Right ventricle myocardium inferior (tissue), 1 donor: ENCODE data around the gene FASTK. TPM values are rescaled to one million over a fixed set of nuclear protein-coding genes. Genes with fewer than 3 reads are reported as not detected.

Source experiments
- ATAC-seq: fragments of 200-7000 bp; cut with Tn5 transposase; one replicate; pipeline ENCODE4 v1.9.1; 2020; ENCODE audit warnings: mild to moderate bottlenecking, moderate library complexity
- DNase-seq: peaks from one replicate; pipeline ENCODE4 v3.0.0; 2021; ENCODE audit errors: missing footprints
- intact Hi-C: fragments of 100-400 bp; cut with DNase I; formaldehyde crosslinking; loops from one replicate; pipeline ENCODE4 v1.11.0; 2022
- total RNA-seq: library from RNA; stranded (reverse); fragmentation: NEBNext Ultra II Directional; extraction: Animal tissue kit (Norgen Biotek cat#: 25700); gene quantifications from one replicate; pipeline ENCODE4 v1.2.1, GENCODE V29; 2021
- donor health status: DM: no; HTN: yes; CAD: no; lungs with severe emphysema.

FASTK gene
- total RNA-seq, 1 donor from 2014 or later: 79.2 TPM

- intact Hi-C loops: no loop called here
- ATAC-seq (no peak), DNase-seq (no peak)
These were observed 20.5 kb downstream of the FASTK start for GRCh38 chr7:151060113-151060415.

GRCh38 chr7:151059367-151060112 lies 21.1 kb downstream of the FASTK start, which contains the start of gene SLC4A2:
SLC4A2 (plus strand) TSS chr7:151059589; CDS start chr7:151061988, 2,399 bp downstream.
- DNase-seq (peak; percentile 91), ATAC-seq (peak; percentile 70)
- intact Hi-C loops: loop anchor here (1.0 to 2.0 kb wide), 2 partner anchors 23 to 31 kb away; partner anchors contain the start of genes ABCB8 and TMUB1

- DNase-seq: no peak
- ATAC-seq: no peak
- intact Hi-C loops: loop anchor here (1.0 to 2.0 kb wide), 2 partner anchors 24 to 31 kb away; partner anchors contain the start of genes ABCB8 and TMUB1
These were observed 21.7 kb downstream of the FASTK start for GRCh38 chr7:151058781-151059366.

GRCh38 chr7:151057989-151058780 lies 22.4 kb downstream of the FASTK start:
- peak; percentile 99 for DNase-seq
- intact Hi-C loops: loop anchor here (2.0 kb wide), 2 partner anchors 25 to 57 kb away; partner anchors contain the start of gene TMUB1
- ATAC-seq: peak; percentile 93

GRCh38 chr7:151057506-151057988 lies 23.1 kb downstream of the FASTK start, which contains the start of gene CDK5:
CDK5 (minus strand) TSS chr7:151057897; CDS start chr7:151057848, 49 bp downstream.
- DNase-seq: no peak
- intact Hi-C loops: loop anchor here (2.0 kb wide), 1 partner anchor 57 kb away; no protein-coding TSS in a partner anchor
- no peak for ATAC-seq

GRCh38 chr7:151056666-151057505 lies 23.7 kb downstream of the FASTK start:
- DNase-seq: no peak
- no peak for ATAC-seq
- intact Hi-C loops: loop anchor here (2.0 kb wide), 1 partner anchor 58 kb away; no protein-coding TSS in a partner anchor

- intact Hi-C loops: loop anchor here (2.0 kb wide), 1 partner anchor 59 kb away; no protein-coding TSS in a partner anchor
- DNase-seq: no peak
- ATAC-seq: no peak
These were observed 24.3 kb downstream of the FASTK start for GRCh38 chr7:151056283-151056665.

GRCh38 chr7:151053751-151054150 lies 26.9 kb downstream of the FASTK start:
- intact Hi-C loops: no loop called here
- ATAC-seq: no peak

GRCh38 chr7:151053096-151053495 lies 27.5 kb downstream of the FASTK start:
- ATAC-seq (no peak), DNase-seq (no peak)
- intact Hi-C loops: no loop called here

More at GRCh38 chr7:151053751-151054150, 26.9 kb downstream of the FASTK start:
- no peak for DNase-seq

- intact Hi-C loops: no loop called here
- DNase-seq (peak; percentile 76), ATAC-seq (peak; percentile 56)
These were observed 29.5 kb downstream of the FASTK start for GRCh38 chr7:151051108-151051507.

- intact Hi-C loops: no loop called here
- ATAC-seq: no peak
- peak; percentile 59 for DNase-seq
These were observed 31.6 kb downstream of the FASTK start for GRCh38 chr7:151048911-151049463.

- intact Hi-C loops: no loop called here
- DNase-seq: peak; percentile 46
- ATAC-seq: no peak
These were observed 32.4 kb downstream of the FASTK start, which contains the start of gene ASIC3 for GRCh38 chr7:151047976-151048815. ASIC3 (plus strand) TSS chr7:151048531; CDS start chr7:151048886, 355 bp downstream.

- intact Hi-C loops: no loop called here
- ATAC-seq (no peak), DNase-seq (peak; percentile 56)
These were observed 33.7 kb downstream of the FASTK start for GRCh38 chr7:151046603-151047573.

- ATAC-seq: no peak
- peak; percentile 41 for DNase-seq
- intact Hi-C loops: no loop called here
These were observed 34.6 kb downstream of the FASTK start for GRCh38 chr7:151045967-151046366.

- intact Hi-C loops: no loop called here
- DNase-seq (peak; percentile 66), ATAC-seq (no peak)
These were observed 35.3 kb downstream of the FASTK start for GRCh38 chr7:151045262-151045661.

- ATAC-seq: no peak
- intact Hi-C loops: no loop called here
These were observed 36.6 kb downstream of the FASTK start for GRCh38 chr7:151043959-151044358.

More at GRCh38 chr7:151043959-151044358, 36.6 kb downstream of the FASTK start:
- peak; percentile 70 for DNase-seq
